ENCODE data around the gene RELL1. TPM values are rescaled to one million over a fixed set of nuclear protein-coding genes. Genes with fewer than 3 reads are reported as not detected.

RELL1 gene
- total RNA-seq, 2 experiments from 2014 or later, result 8.5 to 9.5 TPM

- intact Hi-C loops (cut with DNase I, micrococcal nuclease), result loop anchor here in 1 of 2 experiments (10.0 kb wide), 1 partner anchor 428 kb away; no protein-coding TSS in a partner anchor
- no peaks in the 10 kb centered on the region for H3K27me3 Mint-ChIP-seq
- ATAC-seq (no peak), DNase-seq (no peak)
- peaks cover 14% of the 10 kb centered on the region for H3K36me3 Mint-ChIP-seq (ENCODE audit: low read depth)
- no peaks in the 10 kb centered on the region for H3K9me3 Mint-ChIP-seq (ENCODE audit: low read depth)
- ChIA-PET CTCF (no interaction called here), POLR2A (no interaction called here)
- H3K4me1 Mint-ChIP-seq, result peaks cover 2% of the 10 kb centered on the region
- H3K27ac Mint-ChIP-seq, result no peak overlapping the region
- H3K4me3 Mint-ChIP-seq, result no peak overlapping the region
Observed at GRCh38 chr4:37607018-37607417, 79.2 kb downstream of the RELL1 start.

GRCh38 chr4:37605843-37606565, 80.2 kb downstream of the RELL1 start:
- no peaks in the 10 kb centered on the region for H3K9me3 Mint-ChIP-seq (ENCODE audit: low read depth)
- H3K27ac Mint-ChIP-seq, result no peak overlapping the region
- intact Hi-C loops (cut with DNase I, micrococcal nuclease), result loop anchor here in 1 of 2 experiments (10.0 kb wide), 1 partner anchor 429 kb away; no protein-coding TSS in a partner anchor
- peaks cover 13% of the 10 kb centered on the region for H3K36me3 Mint-ChIP-seq (ENCODE audit: low read depth)
- peaks cover 4% of the 10 kb centered on the region for H3K4me1 Mint-ChIP-seq
- DNase-seq (no peak), ATAC-seq (no peak)
- H3K27me3 Mint-ChIP-seq, result no peaks in the 10 kb centered on the region
- ChIA-PET CTCF (no interaction called here), POLR2A (no interaction called here)
- H3K4me3 Mint-ChIP-seq, result no peak overlapping the region

GRCh38 chr4:37604461-37604860, 81.7 kb downstream of the RELL1 start:
- no peaks in the 10 kb centered on the region for H3K9me3 Mint-ChIP-seq (ENCODE audit: low read depth)
- peaks cover 8% of the 10 kb centered on the region for H3K36me3 Mint-ChIP-seq (ENCODE audit: low read depth)
- intact Hi-C loops (cut with DNase I, micrococcal nuclease), result loop anchor here (5.0 to 10.0 kb wide), 3 partner anchors 188 to 430 kb away; partner anchors contain the start of gene TBC1D1 (in 1 of the 2)
- DNase-seq (no peak), ATAC-seq (peak; percentile 47)
- peaks cover 4% of the 10 kb centered on the region for H3K4me1 Mint-ChIP-seq
- ChIA-PET CTCF (interaction anchor here (0.7 to 3.5 kb wide), 5 partner anchors 10 to 431 kb away, joined by 3 to 18 read pairs (median 3); no protein-coding TSS in a partner anchor), POLR2A (no interaction called here)
- no peak overlapping the region for H3K4me3 Mint-ChIP-seq
- H3K27me3 Mint-ChIP-seq, result no peaks in the 10 kb centered on the region
- no peak overlapping the region for H3K27ac Mint-ChIP-seq

GRCh38 chr4:37603711-37604110, 82.5 kb downstream of the RELL1 start:
- ChIA-PET CTCF (interaction anchor here (0.6 to 3.5 kb wide), 17 partner anchors 7 to 452 kb away, joined by 3 to 18 read pairs (median 6); no protein-coding TSS in a partner anchor), POLR2A (no interaction called here)
- no peak overlapping the region for H3K4me3 Mint-ChIP-seq
- H3K27ac Mint-ChIP-seq, result no peak overlapping the region
- H3K36me3 Mint-ChIP-seq (ENCODE audit: low read depth), result peaks cover under 1% of the 10 kb centered on the region
- intact Hi-C loops (cut with DNase I, micrococcal nuclease), result loop anchor here (1.0 to 10.0 kb wide), 8 partner anchors 83 to 432 kb away; partner anchors contain the start of genes PGM2 (in 1 of the 2), RELL1 (in 1 of the 2) and TBC1D1 (in 1 of the 2)
- H3K27me3 Mint-ChIP-seq, result no peaks in the 10 kb centered on the region
- H3K4me1 Mint-ChIP-seq, result peaks cover 4% of the 10 kb centered on the region
- DNase-seq (no peak), ATAC-seq (no peak)
- no peaks in the 10 kb centered on the region for H3K9me3 Mint-ChIP-seq (ENCODE audit: low read depth)

GRCh38 chr4:37603070-37603468, 83.1 kb downstream of the RELL1 start:
- H3K4me3 Mint-ChIP-seq, result no peak overlapping the region
- ChIA-PET POLR2A (no interaction called here), CTCF (interaction anchor here (0.6 to 3.5 kb wide), 26 partner anchors 8 to 452 kb away, joined by 3 to 18 read pairs (median 4); no protein-coding TSS in a partner anchor)
- peak; percentile 63 for ATAC-seq
- DNase-seq, result peak; percentile 86
- no peaks in the 10 kb centered on the region for H3K36me3 Mint-ChIP-seq (ENCODE audit: low read depth)
- intact Hi-C loops (cut with DNase I, micrococcal nuclease), result loop anchor here (1.0 to 10.0 kb wide), 8 partner anchors 83 to 432 kb away; partner anchors contain the start of genes PGM2 (in 1 of the 2), RELL1 (in 1 of the 2) and TBC1D1 (in 1 of the 2)
- H3K4me1 Mint-ChIP-seq, result peaks cover 4% of the 10 kb centered on the region
- H3K9me3 Mint-ChIP-seq (ENCODE audit: low read depth), result no peaks in the 10 kb centered on the region
- no peaks in the 10 kb centered on the region for H3K27me3 Mint-ChIP-seq
- H3K27ac Mint-ChIP-seq, result peak overlapping the region; percentile 53

- H3K27me3 Mint-ChIP-seq, result no peaks in the 10 kb centered on the region
- intact Hi-C loops (cut with DNase I, micrococcal nuclease), result loop anchor here (1.0 to 10.0 kb wide), 8 partner anchors 84 to 433 kb away; partner anchors contain the start of genes PGM2 (in 1 of the 2), RELL1 (in 1 of the 2) and TBC1D1 (in 1 of the 2)
- no peak for ATAC-seq
- H3K36me3 Mint-ChIP-seq (ENCODE audit: low read depth), result no peaks in the 10 kb centered on the region
- no peaks in the 10 kb centered on the region for H3K9me3 Mint-ChIP-seq (ENCODE audit: low read depth)
- ChIA-PET CTCF (interaction anchor here (0.7 to 3.5 kb wide), 24 partner anchors 9 to 453 kb away, joined by 3 to 18 read pairs (median 4); no protein-coding TSS in a partner anchor), POLR2A (no interaction called here)
- no peak overlapping the region for H3K27ac Mint-ChIP-seq
- peaks cover 4% of the 10 kb centered on the region for H3K4me1 Mint-ChIP-seq
- no peak overlapping the region for H3K4me3 Mint-ChIP-seq
- DNase-seq, result no peak
Observed at GRCh38 chr4:37602454-37603069, 83.6 kb downstream of the RELL1 start.

GRCh38 chr4:37601531-37601930, 84.6 kb downstream of the RELL1 start:
- H3K27me3 Mint-ChIP-seq, result no peaks in the 10 kb centered on the region
- ATAC-seq (peak; percentile 11), DNase-seq (no peak)
- intact Hi-C loops (cut with DNase I, micrococcal nuclease), result loop anchor here (5.0 to 10.0 kb wide), 3 partner anchors 191 to 433 kb away; partner anchors contain the start of gene TBC1D1 (in 1 of the 2)
- H3K9me3 Mint-ChIP-seq (ENCODE audit: low read depth), result no peaks in the 10 kb centered on the region
- H3K4me3 Mint-ChIP-seq, result no peak overlapping the region
- no peaks in the 10 kb centered on the region for H3K36me3 Mint-ChIP-seq (ENCODE audit: low read depth)
- no peak overlapping the region for H3K27ac Mint-ChIP-seq
- ChIA-PET POLR2A (no interaction called here), CTCF (interaction anchor here (0.8 to 3.5 kb wide), 7 partner anchors 12 to 434 kb away, joined by 3 to 18 read pairs (median 5); no protein-coding TSS in a partner anchor)
- peaks cover 4% of the 10 kb centered on the region for H3K4me1 Mint-ChIP-seq

- CTCF ChIA-PET, result interaction anchor here (0.6 to 1.3 kb wide), 4 partner anchors 33 to 798 kb away, joined by 3 to 5 read pairs (median 4); no protein-coding TSS in a partner anchor
Observed at GRCh38 chr4:37599092-37599790, 86.9 kb downstream of the RELL1 start.

GRCh38 chr4:37597034-37597433, 89.1 kb downstream of the RELL1 start:
- ChIA-PET CTCF (interaction anchor here (0.6 to 0.8 kb wide), 2 partner anchors 144 to 1133 kb away, joined by 3 read pairs; no protein-coding TSS in a partner anchor), POLR2A (no interaction called here)
- peaks cover 2% of the 10 kb centered on the region for H3K4me1 Mint-ChIP-seq
- no peaks in the 10 kb centered on the region for H3K9me3 Mint-ChIP-seq (ENCODE audit: low read depth)
- intact Hi-C loops (cut with DNase I, micrococcal nuclease), result no loop called here
- no peaks in the 10 kb centered on the region for H3K36me3 Mint-ChIP-seq (ENCODE audit: low read depth)
- no peak for ATAC-seq
- H3K27ac Mint-ChIP-seq, result no peak overlapping the region
- no peak for DNase-seq
- no peak overlapping the region for H3K4me3 Mint-ChIP-seq
- no peaks in the 10 kb centered on the region for H3K27me3 Mint-ChIP-seq

More at GRCh38 chr4:37599092-37599790, 86.9 kb downstream of the RELL1 start:
- POLR2A ChIA-PET, result no interaction called here
- Mint-ChIP-seq H3K27me3 (no peaks in the 10 kb centered on the region), H3K9me3 (ENCODE audit: low read depth) (no peaks in the 10 kb centered on the region), H3K4me3 (no peak overlapping the region), H3K27ac (no peak overlapping the region), H3K4me1 (peaks cover 4% of the 10 kb centered on the region), H3K36me3 (ENCODE audit: low read depth) (no peaks in the 10 kb centered on the region)
- no peak for ATAC-seq
- intact Hi-C loops (cut with DNase I, micrococcal nuclease), result no loop called here
- DNase-seq, result no peak

GRCh38 chr4:37595875-37596680, 90.1 kb downstream of the RELL1 start:
- Mint-ChIP-seq H3K4me1 (no peaks in the 10 kb centered on the region), H3K36me3 (ENCODE audit: low read depth) (no peaks in the 10 kb centered on the region), H3K4me3 (no peak overlapping the region), H3K9me3 (ENCODE audit: low read depth) (no peaks in the 10 kb centered on the region), H3K27ac (no peak overlapping the region), H3K27me3 (no peaks in the 10 kb centered on the region)
- ATAC-seq (no peak), DNase-seq (no peak)
- intact Hi-C loops (cut with DNase I, micrococcal nuclease), result no loop called here
- POLR2A ChIA-PET, result no interaction called here
- CTCF ChIA-PET, result no interaction called here

Data from activated CD4-positive, alpha-beta T cell treated with anti-CD3 and anti-CD28 coated beads for 36 hours (primary cell).